Eye (tissue), 1 donor: ENCODE results near the gene IRS2.
"Not testable (repeated sequence)": the region's sequence is repeated elsewhere in the genome, so short reads cannot be mapped to it uniquely, and the experiment has no call there.

ENCODE experiments used
- DNase-seq: peaks from one replicate; pipeline ENCODE4 v3.0.0-alpha.2; 2015

The IRS2 gene, protein sequence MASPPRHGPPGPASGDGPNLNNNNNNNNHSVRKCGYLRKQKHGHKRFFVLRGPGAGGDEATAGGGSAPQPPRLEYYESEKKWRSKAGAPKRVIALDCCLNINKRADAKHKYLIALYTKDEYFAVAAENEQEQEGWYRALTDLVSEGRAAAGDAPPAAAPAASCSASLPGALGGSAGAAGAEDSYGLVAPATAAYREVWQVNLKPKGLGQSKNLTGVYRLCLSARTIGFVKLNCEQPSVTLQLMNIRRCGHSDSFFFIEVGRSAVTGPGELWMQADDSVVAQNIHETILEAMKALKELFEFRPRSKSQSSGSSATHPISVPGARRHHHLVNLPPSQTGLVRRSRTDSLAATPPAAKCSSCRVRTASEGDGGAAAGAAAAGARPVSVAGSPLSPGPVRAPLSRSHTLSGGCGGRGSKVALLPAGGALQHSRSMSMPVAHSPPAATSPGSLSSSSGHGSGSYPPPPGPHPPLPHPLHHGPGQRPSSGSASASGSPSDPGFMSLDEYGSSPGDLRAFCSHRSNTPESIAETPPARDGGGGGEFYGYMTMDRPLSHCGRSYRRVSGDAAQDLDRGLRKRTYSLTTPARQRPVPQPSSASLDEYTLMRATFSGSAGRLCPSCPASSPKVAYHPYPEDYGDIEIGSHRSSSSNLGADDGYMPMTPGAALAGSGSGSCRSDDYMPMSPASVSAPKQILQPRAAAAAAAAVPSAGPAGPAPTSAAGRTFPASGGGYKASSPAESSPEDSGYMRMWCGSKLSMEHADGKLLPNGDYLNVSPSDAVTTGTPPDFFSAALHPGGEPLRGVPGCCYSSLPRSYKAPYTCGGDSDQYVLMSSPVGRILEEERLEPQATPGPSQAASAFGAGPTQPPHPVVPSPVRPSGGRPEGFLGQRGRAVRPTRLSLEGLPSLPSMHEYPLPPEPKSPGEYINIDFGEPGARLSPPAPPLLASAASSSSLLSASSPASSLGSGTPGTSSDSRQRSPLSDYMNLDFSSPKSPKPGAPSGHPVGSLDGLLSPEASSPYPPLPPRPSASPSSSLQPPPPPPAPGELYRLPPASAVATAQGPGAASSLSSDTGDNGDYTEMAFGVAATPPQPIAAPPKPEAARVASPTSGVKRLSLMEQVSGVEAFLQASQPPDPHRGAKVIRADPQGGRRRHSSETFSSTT (N-terminal part only)

DNA sequence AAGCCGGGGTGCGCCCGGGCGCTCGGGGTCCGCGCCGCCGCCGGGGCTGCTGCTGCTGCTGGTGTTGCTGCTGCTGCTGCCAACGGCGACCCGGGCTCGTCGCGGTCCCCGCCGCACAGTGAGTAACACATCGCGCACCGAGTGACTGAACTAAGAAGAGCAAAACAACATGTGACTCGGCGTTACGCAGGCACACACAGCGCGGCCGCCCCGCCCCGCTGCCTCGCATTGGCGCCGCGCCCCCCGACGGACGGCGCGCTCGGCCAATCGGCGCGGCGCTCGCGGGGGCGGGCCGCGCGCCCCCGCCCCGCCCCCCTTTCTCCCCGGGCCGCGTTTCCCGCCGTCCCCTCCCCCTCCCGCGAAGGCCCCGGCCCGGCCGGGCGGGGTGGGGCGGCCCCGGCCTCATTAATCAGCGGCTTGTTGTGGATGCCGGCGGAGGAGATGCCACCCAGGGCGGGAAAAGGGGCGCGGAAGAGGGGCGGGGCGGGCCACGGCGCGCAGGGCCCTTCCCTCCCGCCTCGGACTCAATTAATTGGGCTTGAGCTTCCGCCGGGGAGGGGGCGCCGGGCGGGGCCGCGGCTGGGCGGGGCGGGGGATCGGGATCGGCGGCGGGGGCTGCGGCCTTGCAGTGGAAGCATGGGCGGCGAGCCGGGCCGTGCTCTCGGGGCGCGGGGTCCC, at the start of gene IRS2:
TSS of gene IRS2 (minus strand) at position 127 of the 678 bp plus-strand sequence. CDS start 530 bp downstream, outside the sequence.
- peak; percentile 97 for DNase-seq

DNA sequence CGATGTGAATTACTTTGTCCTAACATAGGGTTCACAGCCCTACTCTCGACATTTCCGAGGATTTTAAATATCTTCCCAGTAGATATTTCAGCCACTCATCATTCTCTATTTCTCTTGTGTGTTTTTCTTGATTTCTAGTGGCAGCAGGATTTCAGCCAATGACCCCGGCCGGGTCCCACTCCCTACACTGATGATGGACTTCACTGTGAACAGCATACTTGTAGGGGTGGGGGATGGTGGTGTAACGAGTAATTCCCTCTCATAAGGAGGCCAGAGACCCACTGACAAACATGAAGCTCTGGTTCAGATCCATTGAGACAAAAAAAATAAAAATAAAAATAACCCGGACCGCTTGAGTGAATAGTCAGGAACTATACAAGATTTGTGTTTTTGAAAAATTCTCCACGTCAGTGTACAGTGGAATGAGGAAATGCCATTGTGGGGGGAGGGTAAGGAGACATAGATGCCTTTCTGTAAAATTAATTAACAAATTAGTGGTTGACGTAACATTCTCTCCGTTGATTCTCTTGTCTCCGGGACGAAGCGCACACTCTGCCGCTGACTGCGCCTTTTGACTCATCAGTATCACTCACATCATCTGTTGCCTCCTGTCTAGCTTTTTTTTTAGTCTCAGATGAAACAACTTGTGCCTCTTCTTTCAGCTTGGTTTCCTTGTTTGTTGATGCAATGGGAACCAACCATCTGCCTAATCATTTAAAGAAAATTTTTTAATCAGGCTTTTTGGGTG, 48.8 kb upstream of the IRS2 start:
- DNase-seq = no peak

DNA sequence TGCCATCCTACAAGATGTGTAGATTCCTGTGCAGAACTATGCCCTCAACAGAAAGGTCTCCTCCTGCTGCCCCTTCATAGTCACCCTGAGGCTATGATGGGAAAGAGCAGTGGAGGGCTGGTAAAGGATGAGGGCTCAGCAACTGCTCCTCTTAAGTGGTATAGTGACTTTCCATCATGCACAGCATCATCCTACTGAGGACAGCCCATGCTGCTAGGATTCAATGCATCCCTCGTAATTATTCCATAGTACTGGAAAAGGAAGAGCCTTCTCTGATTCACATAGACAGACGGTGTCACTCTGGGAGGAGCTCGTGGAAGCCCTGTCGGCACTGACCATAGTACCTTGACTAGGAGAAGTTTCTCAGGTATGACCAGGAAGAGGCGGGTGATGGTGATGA, 47.6 kb upstream of the IRS2 start:
- DNase-seq = no peak

DNA sequence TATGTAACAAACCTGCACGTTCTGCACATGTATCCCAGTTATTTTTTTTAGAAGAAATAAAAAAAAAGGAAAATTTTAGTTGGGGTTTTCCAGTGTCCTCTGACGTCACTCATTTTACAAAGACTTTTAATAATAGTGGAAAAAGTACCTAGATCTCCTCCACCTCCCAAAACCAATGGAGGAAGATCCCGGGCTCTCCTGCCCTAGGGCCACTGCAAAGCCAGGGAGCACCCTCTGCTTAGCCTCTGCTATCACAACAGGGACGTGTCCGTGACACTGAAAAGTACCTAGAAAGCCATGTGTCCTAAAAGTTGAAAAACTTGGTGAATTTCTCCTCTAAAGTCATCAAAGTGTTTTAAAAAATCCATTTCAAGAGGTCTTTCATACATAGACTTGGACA, 46.7 kb upstream of the IRS2 start:
- DNase-seq = no peak

DNA sequence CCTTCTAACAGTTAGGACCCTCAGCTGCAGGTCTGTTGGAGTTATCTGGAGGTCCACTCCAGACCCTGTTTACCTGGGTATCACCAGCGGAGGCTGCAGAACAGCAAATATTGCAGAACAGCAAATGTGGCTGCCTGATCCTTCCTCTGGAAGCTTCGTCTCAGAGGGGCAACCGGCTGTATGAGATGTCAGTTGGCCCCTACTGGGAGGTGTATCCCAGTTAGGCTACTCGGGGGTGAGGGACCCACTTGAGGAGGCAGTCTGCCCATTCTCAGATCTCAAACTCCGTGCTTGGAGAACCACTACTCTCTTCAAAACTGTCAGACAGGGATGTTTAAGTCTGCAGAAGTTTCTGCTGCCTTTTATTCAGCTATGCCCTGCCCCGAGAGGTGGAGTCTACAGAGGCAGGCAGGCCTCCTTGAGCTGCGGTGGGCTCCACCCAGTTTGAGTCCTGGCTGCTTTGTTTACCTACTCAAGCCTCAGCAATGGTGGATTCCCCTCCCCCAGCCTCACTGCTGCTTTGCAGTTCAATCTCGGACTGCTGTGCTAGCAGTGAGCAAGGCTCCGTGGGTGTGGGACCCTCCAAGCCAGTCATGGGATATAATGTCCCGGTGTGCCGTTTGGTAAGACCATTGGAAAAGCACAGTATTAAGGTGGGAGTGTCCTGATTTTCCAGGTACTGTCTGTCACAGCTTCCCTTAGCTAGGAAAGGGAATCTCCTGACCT, 42.4 kb upstream of the IRS2 start:
- DNase-seq = not testable (repeated sequence)

DNA sequence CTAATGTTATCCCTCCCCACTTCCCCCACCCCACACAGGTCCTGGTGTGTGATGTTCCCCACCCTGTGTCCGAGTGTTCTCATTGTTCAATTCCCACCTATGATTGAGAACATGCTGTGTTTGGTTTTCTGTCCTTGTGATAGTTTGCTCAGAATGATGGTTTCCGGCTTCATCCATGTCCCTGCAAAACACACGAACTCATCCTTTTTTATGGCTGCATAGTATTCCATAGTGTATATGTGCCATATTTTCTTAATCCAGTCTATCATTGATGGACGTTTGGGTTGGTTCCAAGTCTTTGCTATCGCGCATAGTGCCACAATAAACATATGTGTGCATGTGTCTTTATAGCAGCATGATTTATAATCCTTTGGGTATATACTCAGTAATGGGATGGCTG, 36.8 kb upstream of the IRS2 start:
- not testable (repeated sequence) for DNase-seq

DNA sequence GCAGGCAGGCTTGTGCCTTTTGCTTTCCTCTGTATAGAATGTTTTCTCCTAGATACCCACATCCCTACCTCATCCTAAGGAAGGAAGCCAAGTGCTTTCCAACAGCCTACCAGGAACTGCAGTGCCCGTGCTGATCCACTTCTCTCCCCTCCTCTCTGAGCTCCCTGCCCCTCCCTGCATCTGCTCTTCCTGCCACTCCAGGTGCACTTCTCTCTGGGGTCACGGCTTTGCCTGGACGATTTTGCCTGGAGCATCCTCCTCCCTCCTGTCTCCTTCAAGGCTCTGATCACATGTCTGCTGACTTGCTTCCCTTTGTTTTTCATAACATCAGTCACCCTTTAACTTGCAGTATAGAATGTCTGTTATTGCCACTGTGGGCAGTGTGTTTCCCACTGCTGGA, 34.7 kb upstream of the IRS2 start:
- DNase-seq = no peak

DNA sequence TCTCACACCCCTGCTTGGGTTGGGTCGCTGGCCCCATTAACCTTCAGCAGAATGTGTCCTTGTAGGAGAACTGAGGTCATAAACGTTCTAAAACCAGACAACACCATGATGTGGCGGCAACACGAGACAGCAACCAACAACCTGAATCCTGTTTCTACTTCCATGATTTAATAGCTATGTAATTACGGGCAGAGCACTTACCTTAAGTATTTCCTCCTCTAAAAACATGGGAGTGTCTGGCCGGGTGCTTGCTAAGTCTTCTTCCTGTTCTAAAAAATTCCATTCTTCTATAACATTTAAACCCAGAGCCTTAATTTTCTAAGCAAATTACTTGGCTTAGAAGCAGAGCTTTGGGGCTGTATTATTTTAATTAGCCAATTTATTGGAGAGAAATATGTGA, 33.5 kb upstream of the IRS2 start:
- DNase-seq = no peak

DNA sequence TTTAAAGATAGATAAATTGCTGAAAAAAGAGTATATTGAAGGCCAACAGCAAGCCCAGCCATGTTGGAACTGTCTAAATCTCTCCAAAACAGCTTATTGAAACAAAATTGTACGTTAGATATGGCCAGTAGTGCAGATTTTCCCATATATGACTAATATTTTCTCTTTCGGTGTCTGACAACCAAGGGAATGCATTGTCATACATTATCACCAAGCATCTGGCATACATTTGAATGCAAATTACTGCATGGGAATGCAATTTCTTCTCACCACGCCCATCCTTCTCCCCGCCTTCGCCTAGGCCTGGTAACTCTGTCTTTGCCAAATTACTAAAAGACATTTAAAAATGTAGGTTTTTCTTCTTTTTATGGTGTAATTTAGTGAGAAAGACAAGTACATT, 32.5 kb upstream of the IRS2 start:
- DNase-seq = no peak

DNA sequence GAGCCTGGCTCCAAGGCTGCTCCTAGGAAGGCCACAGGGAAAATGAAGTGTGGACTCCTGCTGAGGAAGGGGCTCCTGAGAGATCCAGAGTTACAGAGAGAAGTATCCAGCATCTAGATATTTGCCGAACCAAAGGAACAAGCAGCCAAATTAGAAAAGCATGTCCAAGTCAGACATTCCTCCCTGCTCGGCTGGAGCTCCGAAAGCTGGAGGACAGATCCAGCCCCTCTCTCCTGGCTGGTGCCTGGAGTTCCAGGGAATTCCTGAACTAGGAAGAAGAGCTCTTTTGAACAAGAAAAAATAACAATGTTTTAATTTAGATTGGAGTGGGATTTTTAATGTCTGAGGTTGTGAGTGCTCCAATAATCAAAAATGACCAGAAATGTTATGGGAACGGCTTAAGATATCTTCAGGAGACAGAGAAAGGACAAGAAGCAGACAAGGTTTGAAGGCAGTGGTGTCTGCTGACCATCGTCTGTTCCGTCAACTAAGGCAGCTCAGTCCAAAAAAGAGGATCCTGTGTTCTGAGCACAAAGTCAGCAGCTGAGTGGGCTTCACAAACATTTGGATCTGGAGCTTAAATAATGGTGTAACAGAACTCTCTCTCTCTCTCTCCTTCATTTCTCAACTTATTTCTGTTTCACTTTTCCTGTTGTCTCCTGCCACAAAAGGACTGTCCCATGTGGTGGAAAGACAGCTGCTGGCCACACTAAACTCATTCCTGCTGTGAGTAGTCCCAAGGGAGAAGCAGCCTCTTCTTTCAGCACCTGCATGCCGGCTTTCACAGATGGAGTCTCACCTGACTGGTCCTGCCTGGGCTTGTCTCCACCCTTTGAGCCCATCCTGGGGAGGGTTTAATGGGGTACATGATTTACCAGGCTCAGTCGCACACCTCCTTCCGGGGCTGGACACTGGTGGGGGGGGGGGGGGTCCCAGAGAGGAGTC, 31.5 kb upstream of the IRS2 start:
- DNase-seq = no peak

DNA sequence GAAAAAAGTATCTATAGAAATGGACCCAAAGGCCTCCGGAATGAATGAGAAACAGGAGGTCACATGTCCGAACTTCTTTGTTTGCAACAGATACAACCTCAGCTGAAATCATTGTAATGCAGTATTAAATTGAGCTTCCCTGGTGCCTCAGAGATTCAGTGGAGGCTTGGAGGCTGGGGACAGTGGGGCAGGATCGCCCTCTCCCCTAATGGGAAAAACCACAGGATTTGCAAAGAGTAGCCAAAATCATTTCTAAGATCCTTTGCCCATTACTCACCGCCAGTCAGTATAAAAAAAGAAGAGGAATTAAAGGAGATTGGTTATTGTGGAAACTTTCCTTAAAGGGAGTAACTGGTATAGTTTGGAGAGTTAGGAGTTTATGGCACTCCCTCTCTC, 30.4 kb upstream of the IRS2 start:
- DNase-seq = no peak

DNA sequence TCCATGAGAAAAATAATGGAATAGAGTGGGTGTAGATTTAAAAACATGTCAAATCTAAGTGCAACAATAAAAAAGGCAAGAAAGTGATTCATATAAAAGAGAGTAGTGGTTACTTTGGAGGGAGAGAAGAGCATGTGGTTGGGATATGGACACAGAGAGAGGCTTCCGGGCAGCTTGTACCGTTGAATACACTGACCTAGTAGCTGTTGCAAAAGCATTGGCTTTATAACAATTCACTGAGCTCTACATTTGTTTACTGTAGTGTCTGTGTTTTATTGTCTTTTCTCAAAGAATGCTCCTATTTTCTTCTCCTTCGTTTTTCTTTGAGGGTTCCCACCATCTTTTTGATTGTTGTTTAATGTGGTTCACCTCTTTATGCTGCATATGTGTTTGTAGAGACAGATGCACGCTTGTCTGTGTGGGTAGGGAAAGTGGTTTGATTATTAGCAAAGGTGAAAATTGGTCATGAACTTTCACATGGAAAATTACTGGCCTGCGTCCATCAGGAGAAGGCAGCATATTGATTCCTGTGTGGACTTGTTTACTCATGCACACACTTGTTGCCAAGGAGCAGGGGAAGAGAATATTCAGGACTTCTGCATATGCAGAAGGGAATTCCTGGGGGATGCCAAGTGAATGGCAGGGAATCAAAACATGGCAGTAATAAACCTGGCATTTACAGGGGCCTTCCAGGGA, 29.9 kb upstream of the IRS2 start:
- no peak for DNase-seq

DNA sequence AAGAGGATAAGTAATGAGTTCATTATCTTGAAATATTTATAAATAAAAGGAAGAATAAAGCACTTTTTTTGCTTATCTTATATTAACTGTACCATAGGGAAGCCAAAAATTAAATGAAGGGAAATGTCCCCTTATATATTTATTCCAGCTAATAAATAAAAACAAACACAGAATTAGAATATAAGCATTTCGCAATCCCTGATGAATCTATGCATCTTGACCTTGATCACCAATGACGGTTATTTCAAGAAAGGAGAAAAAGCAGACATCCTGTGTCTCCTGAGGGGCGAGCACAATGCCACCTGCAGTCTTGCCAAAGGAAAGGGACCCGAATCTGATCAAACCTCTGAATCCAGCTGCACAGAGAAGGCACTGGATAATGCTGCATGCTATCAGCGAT, 29.3 kb upstream of the IRS2 start:
- DNase-seq = no peak

DNA sequence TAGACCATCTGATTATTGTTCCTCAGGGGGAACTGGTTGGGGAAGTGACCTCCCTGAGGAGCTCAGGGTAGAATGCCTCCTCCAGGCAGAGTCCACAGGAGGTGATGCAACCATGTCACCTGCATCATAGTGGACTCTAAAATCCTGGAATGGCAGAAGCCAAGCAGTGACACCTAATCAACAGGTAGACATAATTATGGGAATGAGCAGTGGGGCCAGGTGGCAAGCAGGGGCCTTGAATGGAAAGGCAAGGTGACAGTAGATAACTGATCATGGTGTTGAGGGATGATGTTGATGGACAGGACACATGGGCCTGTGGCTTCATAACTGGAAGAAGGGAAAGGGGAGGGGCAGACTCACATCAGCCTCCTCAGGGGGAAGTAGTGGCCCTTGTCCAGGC, 27.3 kb upstream of the IRS2 start:
- DNase-seq = no peak

DNA sequence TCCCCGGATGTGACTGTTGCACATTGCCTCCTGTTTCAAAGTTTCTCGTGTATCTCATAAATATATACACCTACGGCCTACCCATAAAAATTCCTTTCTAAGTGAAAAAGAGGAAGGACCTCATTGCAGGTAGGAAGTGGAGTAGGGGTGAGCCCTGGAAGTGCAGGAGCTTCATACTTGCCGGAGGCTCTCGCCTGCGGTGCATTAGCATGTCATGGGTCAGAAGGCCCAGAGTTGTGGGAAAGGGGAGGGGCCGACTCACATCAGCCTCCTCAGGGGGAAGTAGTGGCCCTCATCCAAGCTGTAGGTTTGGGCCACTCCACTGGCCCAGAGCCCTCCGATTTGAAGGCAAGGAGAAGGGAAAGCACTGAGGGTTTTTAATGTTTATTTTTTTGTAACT, 26.0 kb upstream of the IRS2 start:
- no peak for DNase-seq

DNA sequence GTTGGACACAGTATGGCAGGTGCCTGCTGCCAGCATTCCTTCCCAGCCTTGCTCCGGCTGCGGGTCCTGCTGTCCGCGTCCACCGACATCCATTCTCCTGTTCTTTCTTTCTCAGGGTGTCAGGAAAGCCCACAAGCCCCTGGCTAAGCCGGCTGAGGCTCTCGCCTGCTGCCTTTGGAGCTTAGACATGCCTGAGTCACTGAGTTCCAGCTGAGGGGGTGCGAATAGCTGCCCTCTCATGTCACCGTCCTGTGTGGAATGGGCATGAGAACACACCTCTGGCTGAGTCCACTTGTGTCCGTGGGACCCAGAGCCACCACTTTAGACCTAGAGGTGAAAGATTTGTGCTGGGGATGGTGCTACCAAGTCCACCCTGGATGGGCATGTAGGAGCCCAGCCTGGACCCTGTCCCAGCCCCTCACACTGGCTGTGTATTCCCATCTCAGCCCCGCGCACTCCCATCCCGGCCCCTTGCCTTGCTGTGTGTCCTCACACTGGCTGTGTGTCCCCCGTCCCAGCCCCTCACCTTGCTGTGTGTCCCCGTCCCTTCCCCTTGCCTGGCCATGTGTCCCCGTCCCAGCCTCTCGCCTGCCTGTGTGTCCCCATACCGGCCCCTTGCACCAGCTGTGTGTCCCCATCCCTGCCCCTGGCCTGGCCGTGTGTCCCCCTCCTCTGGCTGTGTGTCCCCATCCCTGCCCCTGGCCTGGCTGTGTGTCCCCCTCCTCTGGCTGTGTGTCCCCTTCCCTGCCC, 24.6 kb upstream of the IRS2 start:
- no peak for DNase-seq

DNA sequence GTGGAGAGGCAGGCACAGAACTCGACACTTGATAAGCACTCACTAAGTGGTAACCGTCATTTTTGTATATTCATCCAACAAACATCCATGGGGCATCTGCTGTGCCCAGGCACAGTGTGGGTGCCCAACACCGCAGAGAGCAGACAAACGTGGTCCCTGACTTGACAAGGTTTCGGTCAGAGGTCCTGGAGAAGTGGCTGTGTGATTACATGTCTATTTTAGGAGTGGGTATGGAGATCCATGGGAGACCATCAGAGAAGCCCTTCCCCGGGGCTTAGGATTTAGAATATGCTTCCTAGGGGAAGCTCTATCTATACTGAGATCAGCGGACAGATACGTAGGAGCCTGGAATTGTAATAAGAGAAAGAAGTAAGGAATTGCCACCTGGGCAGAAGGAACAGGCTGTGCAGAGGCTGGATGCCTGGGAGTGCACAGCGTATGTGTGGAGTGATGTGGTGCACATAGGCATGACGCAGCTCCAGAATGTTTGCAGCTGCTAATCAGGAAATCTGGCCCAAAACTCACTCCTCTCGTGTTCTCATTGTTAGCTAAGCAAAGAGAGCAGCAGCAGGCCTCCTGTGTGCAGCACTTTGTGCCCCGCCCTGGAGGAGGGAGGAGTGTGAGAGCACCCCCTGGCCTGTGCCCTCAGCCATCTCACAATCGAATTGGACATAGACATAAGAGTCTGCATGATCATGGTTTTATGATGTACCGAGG, 23.0 kb upstream of the IRS2 start:
- DNase-seq = no peak

DNA sequence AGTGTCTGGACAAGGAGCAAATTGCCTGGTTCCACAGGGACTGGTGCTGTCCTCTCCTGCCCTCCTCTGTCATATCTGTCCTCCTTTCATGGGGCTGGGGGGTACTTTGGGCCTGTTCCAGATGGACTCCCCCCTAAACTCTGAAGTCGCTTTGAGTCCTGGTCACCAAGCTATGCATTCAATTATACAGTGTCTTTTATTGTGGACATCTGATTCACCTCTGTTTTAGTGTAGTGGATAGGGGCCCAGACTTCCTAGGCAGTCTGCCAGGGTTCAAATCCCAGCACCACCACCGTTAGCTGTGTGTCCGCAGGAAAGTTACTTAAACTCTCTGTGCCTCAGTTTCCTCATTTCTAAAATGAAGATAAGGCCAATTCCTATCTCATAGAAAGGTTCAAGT, 21.0 kb upstream of the IRS2 start:
- DNase-seq = no peak
